HCEC 1CT (cell line): Measurements from ENCODE around the gene HIPK3.

ENCODE experiments used
- DNase-seq: peaks from one replicate; pipeline ENCODE4 v3.0.0-alpha.2; 2017

Gene HIPK3

GRCh38 chr11:33309118-33309517, 51.9 kb downstream of the HIPK3 start:
- no peak for DNase-seq

GRCh38 chr11:33310720-33311500, 53.7 kb downstream of the HIPK3 start:
- DNase-seq: no peak

DNA sequence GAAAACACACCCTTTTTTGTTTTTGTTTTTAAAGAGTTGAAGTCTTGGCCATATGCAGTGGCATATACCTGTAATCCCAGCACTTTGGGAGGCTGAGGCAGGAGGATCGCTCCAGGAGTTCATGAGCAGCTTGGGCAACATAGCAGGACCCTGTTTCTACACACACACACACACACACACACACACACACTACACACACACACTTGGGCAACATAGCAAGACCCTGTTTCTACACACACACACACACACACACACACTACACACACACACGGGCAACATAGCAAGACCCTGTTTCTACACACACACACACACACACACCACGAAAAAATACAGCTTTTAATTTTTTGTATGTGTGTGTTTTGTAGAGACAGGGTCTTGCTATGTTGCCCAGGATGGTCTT, 54.5 kb downstream of the HIPK3 start:
- no peak for DNase-seq

DNA sequence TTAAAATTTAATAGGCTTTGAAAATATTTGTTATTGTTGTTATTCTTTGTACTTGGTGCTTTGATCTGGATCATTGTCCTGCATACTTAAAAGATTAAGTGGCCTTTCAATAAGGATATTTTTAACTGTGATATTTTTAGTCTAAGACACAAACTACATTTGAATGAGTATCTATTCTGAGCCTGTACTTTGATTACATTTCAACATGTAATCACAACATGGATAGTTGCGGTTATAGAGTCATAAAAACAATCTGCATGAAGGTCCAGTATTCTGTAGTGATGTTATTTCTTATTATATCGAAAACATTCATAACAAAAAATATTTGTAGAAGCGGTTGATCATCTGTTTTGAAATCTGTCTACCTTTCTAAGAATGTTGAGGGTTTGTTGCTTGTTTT, 58.6 kb downstream of the HIPK3 start:
- DNase-seq: peak; percentile 44

DNA sequence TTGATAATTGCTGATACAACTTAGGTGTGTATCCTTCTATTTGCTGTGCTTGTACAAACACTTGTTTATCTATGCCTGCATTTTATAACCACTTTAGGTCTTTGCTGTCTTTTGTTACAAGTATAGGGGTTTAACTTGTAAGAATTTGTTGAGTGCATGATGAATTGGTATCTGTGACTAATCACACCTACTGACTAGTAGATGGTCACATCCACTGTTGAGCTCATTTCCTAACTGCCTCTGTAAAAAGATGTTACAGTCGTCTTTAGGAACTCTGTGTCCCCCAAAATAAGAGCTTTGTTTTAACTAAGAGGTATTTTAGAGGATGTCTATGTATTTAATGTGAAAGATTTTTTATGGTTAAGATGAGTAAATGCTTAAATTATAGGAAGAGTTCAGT, 60.5 kb downstream of the HIPK3 start:
- DNase-seq: peak; percentile 73

- DNase-seq: no peak
These were observed 63.0 kb downstream of the HIPK3 start for GRCh38 chr11:33320016-33320813.

GRCh38 chr11:33320814-33321330, 63.7 kb downstream of the HIPK3 start:
- no peak for DNase-seq

DNA sequence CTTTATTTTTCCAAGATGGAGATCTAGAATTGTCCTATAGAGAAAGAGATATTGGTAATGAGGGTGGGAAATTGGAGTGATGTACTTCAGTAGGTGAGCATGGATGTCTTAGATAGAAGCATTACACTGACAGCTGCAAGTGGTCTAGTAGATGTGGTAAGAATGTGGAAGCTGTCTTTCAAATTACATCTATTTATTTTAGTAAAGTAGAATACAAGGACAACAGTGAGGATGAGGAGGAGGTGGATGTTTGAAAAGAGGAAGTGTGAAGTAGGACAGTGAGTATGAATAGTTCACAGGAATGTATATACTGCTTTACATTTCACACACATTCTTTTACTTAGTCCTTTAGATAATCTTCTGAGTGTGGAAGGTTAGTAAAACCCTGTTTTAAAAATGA, 64.2 kb downstream of the HIPK3 start:
- DNase-seq: no peak

DNA sequence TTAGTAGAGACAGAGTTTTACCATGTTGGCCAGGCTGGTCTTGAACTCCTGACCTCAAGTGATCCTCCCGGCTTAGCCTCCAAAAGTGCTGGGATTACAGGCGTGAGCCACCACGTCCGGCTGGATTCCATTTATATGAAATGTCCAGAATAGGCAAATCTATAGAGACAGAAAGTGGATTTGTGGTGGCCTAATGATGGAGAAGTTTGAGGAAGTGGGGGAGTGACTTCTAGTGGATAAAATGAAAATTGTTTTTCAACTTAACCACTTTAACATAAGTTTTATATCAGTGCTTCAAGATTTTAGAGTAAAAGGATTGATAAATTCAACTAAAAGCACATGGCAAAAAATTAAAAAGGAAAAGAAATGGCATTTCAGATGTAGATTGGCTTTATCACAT, 66.2 kb downstream of the HIPK3 start:
- DNase-seq: peak; percentile 48

DNA sequence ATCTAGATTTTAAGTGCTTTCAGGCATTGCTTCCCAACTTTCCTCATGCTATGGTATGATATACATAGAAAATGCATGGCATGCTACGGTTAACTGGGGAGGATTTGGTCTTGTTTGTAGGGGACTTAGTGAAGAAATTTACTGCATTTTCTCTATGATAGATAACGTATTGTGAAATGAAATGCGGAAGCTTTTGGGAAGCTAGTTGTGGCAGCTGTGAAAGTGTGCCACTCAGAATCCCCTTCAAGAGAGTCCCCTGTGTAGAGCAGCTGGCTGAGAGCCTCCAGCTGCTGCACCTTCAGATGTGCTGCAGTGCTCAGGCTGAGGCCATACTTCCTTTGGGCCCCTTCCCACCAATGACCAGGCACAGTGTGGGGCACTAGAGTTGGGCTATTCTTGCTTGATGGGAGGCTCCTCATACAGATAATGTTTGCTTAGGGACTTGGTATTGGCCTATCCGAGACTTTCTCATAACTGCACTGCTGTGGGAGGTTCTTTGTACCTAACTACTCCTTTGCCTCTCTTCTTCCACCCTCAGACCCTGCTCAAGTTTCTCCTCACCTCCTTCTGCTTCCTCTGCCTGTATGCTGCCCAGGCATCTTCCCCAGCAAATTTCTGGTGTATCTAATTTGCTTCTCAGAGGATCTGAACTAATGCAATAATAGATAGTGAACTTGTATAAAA, 67.3 kb downstream of the HIPK3 start:
- no peak for DNase-seq

- DNase-seq: no peak
These were observed 68.3 kb downstream of the HIPK3 start for GRCh38 chr11:33325451-33325850.

DNA sequence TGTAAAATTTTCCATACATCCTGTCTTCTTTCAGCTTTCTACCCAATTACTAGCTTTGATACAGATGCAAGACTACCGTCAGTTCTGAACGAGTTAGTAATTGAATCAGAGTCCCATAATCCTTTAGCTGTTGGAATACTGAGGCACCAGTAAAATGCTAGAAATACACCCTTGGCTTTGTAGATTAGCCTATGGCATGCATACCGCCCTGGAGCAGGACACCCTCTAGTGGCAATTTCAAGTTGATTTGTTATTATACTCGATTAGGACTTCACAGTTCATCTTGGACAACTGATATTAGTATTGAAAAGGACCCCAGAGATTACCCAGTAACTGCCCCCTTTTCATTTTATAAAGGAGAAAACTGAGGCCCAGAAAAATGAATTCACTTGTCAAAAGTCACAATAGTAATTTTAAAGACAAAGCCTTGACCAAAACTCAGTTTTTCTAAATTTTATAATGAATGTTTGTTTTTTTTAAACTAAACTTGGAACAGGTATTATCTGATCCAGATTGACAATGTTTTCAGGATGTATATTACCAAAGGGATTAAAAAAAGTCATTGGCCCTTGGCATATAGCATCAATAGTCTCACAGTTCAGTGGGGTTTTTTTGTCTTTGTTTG, 72.6 kb downstream of the HIPK3 start:
- peak; percentile 70 for DNase-seq

- DNase-seq: no peak
These were observed 76.6 kb downstream of the HIPK3 start for GRCh38 chr11:33333816-33334215.

DNA sequence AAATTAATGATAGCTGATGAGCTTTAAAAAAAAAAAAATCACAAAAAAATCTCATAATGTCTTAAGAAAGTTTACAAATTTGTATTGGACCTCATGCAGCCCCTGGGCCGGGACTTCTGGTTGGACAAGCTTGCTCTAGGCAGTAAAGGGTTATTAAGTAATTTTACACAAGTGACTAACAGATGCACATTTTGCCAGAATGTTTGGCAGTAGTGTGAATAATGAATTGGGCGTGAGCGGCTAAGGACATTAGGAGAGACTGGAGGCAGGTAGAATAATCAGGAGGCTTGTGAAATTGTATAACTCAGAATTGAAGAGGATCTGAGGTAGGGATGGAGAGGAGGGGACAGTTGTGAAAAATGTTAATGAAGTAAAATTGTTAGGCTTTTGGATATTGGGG, 77.4 kb downstream of the HIPK3 start:
- DNase-seq: no peak

- DNase-seq: no peak
These were observed 82.1 kb downstream of the HIPK3 start for GRCh38 chr11:33339247-33339646.

GRCh38 chr11:33344611-33345010, 87.4 kb downstream of the HIPK3 start:
- DNase-seq: no peak

- DNase-seq: no peak
These were observed 90.4 kb downstream of the HIPK3 start for GRCh38 chr11:33347490-33348125.

DNA sequence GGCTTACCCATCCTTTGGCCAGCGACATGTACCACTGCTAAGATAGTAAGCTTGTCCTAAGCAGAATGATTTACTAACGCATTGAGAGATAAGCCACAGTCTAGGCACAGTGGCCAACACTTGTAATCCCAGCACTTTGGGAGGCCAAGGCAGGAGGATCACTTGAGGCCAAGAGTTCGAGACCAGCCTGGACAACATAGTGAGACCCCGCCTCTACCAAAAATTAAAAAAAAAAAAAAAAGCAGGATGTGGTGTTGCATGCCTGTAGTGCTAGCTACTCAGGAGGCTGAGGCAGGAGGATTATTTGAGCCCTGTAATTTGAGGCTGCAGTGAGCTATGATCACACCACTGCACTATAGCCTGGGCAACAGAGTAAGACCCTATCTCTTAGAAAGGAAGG, 93.1 kb downstream of the HIPK3 start:
- DNase-seq: no peak

- DNase-seq: no peak
These were observed 101.1 kb downstream of the HIPK3 start for GRCh38 chr11:33358150-33358831.

GRCh38 chr11:33360642-33361041, 103.5 kb downstream of the HIPK3 start:
- no peak for DNase-seq

- peak; percentile 45 for DNase-seq
These were observed 105.1 kb downstream of the HIPK3 start for GRCh38 chr11:33362051-33362910.
